Esophagus muscularis mucosa (tissue), 4 donors: Measurements from ENCODE around the gene PSMD14.

Source experiments
- EP300 ChIP-seq: sonication (generic); formaldehyde crosslinking; IDR thresholded peaks from one replicate; pipeline ENCODE4 v1.6.1; 2017; ENCODE audit warnings: antibody characterized with exemption
- POLR2A ChIP-seq: fragments of 450-650 bp; IDR thresholded peaks from one replicate; pipeline ENCODE4 v1.6.1; 2017; ENCODE audit warnings: antibody characterized with exemption, moderate library complexity, mild to moderate bottlenecking, low read depth
- POLR2AphosphoS5 ChIP-seq, 2 donors: sonication (generic); formaldehyde crosslinking; IDR thresholded peaks; one replicate each; pipeline ENCODE4 v1.6.1; 2017; ENCODE audit warnings: antibody characterized with exemption in 2 of 2
- TF ChIP-seq, protein P1 (sequence below), 3 experiments: fragments of 200-600 bp in 2 of 3; fragments of 450-650 bp in 1 of 3; sonication (generic) in 2 of 3; IDR thresholded peaks; one replicate each; pipeline ENCODE4 v1.5.1; 2017 to 2019; ENCODE audit warnings: antibody characterized with exemption in 3 of 3, mild to moderate bottlenecking in 2 of 3, moderate library complexity in 1 of 3

DNA sequence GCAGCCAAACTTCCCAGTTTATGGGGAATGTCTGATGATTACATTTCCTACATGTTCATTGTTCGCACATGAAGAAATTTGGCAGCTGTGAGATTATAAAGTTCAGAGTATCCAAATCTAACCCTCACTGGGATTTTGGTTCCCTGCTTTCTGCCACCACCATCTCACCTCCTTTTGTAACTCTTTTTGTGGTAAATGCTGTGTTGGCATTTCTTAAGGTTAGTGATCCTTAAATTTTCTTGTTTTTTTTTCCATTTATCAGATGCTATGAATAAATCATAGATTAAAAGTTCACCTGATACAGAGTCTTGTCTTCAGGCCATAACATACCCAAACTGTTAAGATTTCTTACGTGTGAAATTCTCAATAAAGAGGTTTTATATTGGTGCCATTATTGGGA, 99.4 kb downstream of the PSMD14 start:
- TF ChIP-seq, protein P1, sequence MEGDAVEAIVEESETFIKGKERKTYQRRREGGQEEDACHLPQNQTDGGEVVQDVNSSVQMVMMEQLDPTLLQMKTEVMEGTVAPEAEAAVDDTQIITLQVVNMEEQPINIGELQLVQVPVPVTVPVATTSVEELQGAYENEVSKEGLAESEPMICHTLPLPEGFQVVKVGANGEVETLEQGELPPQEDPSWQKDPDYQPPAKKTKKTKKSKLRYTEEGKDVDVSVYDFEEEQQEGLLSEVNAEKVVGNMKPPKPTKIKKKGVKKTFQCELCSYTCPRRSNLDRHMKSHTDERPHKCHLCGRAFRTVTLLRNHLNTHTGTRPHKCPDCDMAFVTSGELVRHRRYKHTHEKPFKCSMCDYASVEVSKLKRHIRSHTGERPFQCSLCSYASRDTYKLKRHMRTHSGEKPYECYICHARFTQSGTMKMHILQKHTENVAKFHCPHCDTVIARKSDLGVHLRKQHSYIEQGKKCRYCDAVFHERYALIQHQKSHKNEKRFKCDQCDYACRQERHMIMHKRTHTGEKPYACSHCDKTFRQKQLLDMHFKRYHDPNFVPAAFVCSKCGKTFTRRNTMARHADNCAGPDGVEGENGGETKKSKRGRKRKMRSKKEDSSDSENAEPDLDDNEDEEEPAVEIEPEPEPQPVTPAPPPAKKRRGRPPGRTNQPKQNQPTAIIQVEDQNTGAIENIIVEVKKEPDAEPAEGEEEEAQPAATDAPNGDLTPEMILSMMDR (IDR thresholded peaks at IDR 0.05) = no peak
- TF ChIP-seq POLR2AphosphoS5 (IDR thresholded peaks at IDR 0.05) (no peak), EP300 (no peak), POLR2A (no peak)
